B cell (primary cell): ENCODE measurements around the gene FAM170A. TPM values are rescaled to one million over a fixed set of nuclear protein-coding genes. Genes with fewer than 3 reads are reported as not detected.

Experiments
- ATAC-seq: fragments of 200-7000 bp; cut with Tn5 transposase; one replicate; pipeline ENCODE4 v1.10.0; 2021; ENCODE audit warnings: low read depth, mild to moderate bottlenecking, moderate number of reproducible peaks, moderate library complexity
- CTCF ChIA-PET: fragments of 350-600 bp; sonication (Branson Sonifier 250); formaldehyde crosslinking; loops from one replicate; lab custom pipeline; 2021; ENCODE audit warnings: antibody characterized with exemption, inconsistent platforms; lab: Charles Lee
- POLR2A ChIA-PET: fragments of 350-600 bp; sonication (Branson Sonifier 250); formaldehyde crosslinking; loops from one replicate; lab custom pipeline; 2021; ENCODE audit warnings: antibody characterized with exemption; lab: Charles Lee
- DNase-seq: peaks from one replicate; pipeline ENCODE4 v3.0.0; 2013
- H2AFZ ChIP-seq: 2 replicates; pipeline ENCODE4 v1.6.1; 2012; ENCODE audit warnings: mild to moderate bottlenecking, low read depth, low read length; ENCODE audit not compliant: insufficient read depth, poor library complexity, severe bottlenecking
- H3K27ac ChIP-seq, 2 donors: 1 replicate in 1 of 2; 2 replicates in 1 of 2; pipeline ENCODE4 v1.5.1; 2012 to 2013; ENCODE audit warnings: low read length in 2 of 2, mild to moderate bottlenecking in 2 of 2, moderate library complexity in 1 of 2
- H3K27me3 ChIP-seq, 4 experiments: fragments of 200-600 bp in 1 of 4; sonication (generic) in 1 of 4; replicated peaks in 1 of 4; 1 replicate in 2 of 4; 2 replicates in 2 of 4; pipeline versions ENCODE4 v1.6.1 to v1.7.0; 2013 to 2016; ENCODE audit warnings: low read length in 3 of 4, mild to moderate bottlenecking in 2 of 4, mixed read lengths in 1 of 4, moderate library complexity in 1 of 4; ENCODE audit not compliant: insufficient read depth in 4 of 4, control insufficient read depth in 3 of 4; ENCODE audit errors: control extremely low read depth in 1 of 4
- H3K36me3 ChIP-seq, 2 experiments: replicated peaks in 1 of 2; 1 replicate in 1 of 2; 2 replicates in 1 of 2; pipeline versions ENCODE4 v1.6.1 to v1.7.1; 2013; ENCODE audit warnings: low read length in 1 of 2; ENCODE audit not compliant: insufficient read depth in 2 of 2, control insufficient read depth in 1 of 2; ENCODE audit errors: control extremely low read depth in 1 of 2, extremely low read depth in 1 of 2
- H3K4me1 ChIP-seq, 2 donors: fragments of 200-600 bp in 1 of 2; sonication (generic) in 1 of 2; 1 replicate in 1 of 2; 2 replicates in 1 of 2; pipeline versions ENCODE4 v1.5.1 to v1.6.1; 2013 to 2017; ENCODE audit warnings: low read length in 2 of 2; ENCODE audit not compliant: control insufficient read depth in 2 of 2, insufficient read depth in 2 of 2
- H3K4me2 ChIP-seq: replicated peaks from 2 replicates; pipeline ENCODE3; 2012; ENCODE audit warnings: mild to moderate bottlenecking, low read depth, low read length; ENCODE audit not compliant: poor library complexity, severe bottlenecking
- H3K4me3 ChIP-seq, 5 experiments: fragments of 200-600 bp in 1 of 5; sonication (generic) in 1 of 5; 1 replicate in 3 of 5; 2 replicates in 2 of 5; pipeline versions ENCODE4 v1.5.1 to v1.7.0; 2011 to 2016; ENCODE audit warnings: low read length in 4 of 5, mild to moderate bottlenecking in 4 of 5, low read depth in 2 of 5, control low read depth in 1 of 5, moderate library complexity in 1 of 5; ENCODE audit not compliant: insufficient read depth in 1 of 5; ENCODE audit errors: control extremely low read depth in 1 of 5, extremely low read depth in 1 of 5
- H3K79me2 ChIP-seq: fragments of 200-600 bp; sonication (generic); one replicate; pipeline ENCODE4 v1.6.0; 2016; ENCODE audit warnings: low read length; ENCODE audit not compliant: control insufficient read depth, insufficient read depth
- H3K9ac ChIP-seq: fragments of 200-600 bp; sonication (generic); 2 replicates; pipeline ENCODE4 v1.6.1; 2017; ENCODE audit warnings: mild to moderate bottlenecking, low read length, moderate library complexity
- H3K9me3 ChIP-seq, 3 donors: one replicate each; pipeline versions ENCODE4 v1.6.1 to v1.7.1; 2013; ENCODE audit warnings: low read length in 2 of 3; ENCODE audit not compliant: control insufficient read depth in 2 of 3, insufficient read depth in 1 of 3; ENCODE audit errors: control extremely low read depth in 1 of 3
- H4K20me1 ChIP-seq: 2 replicates; pipeline ENCODE4 v1.6.0; 2012; ENCODE audit warnings: mild to moderate bottlenecking, low read length; ENCODE audit not compliant: insufficient read depth, control insufficient read depth, poor library complexity, severe bottlenecking
- H3K27ac Mint-ChIP-seq: one replicate; pipeline ENCODE4 v1.8.0; 2021; ENCODE audit warnings: mixed read lengths
- H3K27me3 Mint-ChIP-seq: one replicate; pipeline ENCODE4 v1.8.0; 2021; ENCODE audit warnings: mixed read lengths
- H3K4me1 Mint-ChIP-seq: one replicate; pipeline ENCODE4 v1.8.0; 2021; ENCODE audit warnings: mixed read lengths
- H3K4me3 Mint-ChIP-seq: one replicate; pipeline ENCODE4 v1.8.0; 2021; ENCODE audit warnings: mixed read lengths
- H3K9me3 Mint-ChIP-seq: one replicate; pipeline ENCODE4 v1.8.0; 2022; ENCODE audit warnings: mixed read lengths; ENCODE audit not compliant: insufficient read depth
- CTCF ChIP-seq: fragments of 200-600 bp; IDR thresholded peaks from one replicate; pipeline ENCODE4 v1.8.0; 2022; ENCODE audit warnings: antibody characterized with exemption, mild to moderate bottlenecking
- EZH2 ChIP-seq: IDR thresholded peaks from 2 replicates; pipeline ENCODE4 v1.6.1; 2012; ENCODE audit warnings: borderline replicate concordance, low read depth, mild to moderate bottlenecking, moderate library complexity, low read length; ENCODE audit not compliant: insufficient read depth, poor library complexity, severe bottlenecking
- WGBS: methylation state at CpG from one replicate; pipeline ENCODE4 v1.1.5; 2013; ENCODE audit warnings: missing lambda C conversion rate; ENCODE audit not compliant: insufficient coverage; 5-methylcytosine and 5-hydroxymethylcytosine counted together
- intact Hi-C: fragments of 100-400 bp; cut with micrococcal nuclease; formaldehyde crosslinking; loops from one replicate; pipeline ENCODE4 v1.10.0; 2022
- polyA plus RNA-seq: library from polyadenylated mRNA; depleted of rRNA; stranded (reverse); fragments of >200 nt; gene quantifications from 2 replicates; pipeline ENCODE4 v1.2.3, GENCODE V29; 2012
- total RNA-seq, 2 donors: library from RNA; stranded (reverse); fragments of 120-200 nt in 1 of 2; gene quantifications; 1 replicate in 1 of 2; 2 replicates in 1 of 2; pipeline versions ENCODE4 v1.2.3 to v1.2.4, GENCODE V29; 2013 to 2022

FAM170A gene
- total and polyA plus RNA-seq, 2 donors (not counting 1 experiment from before 2014, with no cell fraction given), result not detected

DNA sequence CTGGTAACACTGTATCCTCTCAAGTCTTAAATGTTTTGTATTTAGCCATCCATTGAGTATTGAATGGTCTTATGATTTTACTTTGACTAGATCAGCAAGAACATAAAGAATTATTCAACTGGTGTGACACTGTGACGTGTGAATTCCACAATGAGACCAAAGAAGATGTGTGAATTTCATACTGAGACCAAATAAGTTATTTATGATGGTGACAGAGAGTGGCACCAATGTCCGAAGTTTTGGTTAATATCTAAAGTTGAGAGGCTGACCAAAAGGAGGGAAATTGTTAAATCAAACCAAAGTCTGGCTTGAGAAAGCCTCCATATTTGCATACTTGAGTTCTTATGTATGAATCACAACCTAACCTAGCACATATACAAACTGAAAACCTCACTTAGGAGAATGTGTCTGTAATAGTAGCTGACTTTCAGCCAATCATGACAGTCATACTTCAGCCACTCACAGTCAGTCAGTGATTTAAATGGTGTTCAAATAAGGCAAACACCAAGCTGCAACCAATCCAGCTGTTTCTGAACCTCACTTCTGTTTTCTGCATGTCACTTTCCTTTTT lies 31.5 kb upstream of the FAM170A start:
- peaks cover 3% of the 10 kb centered on the region for H3K9me3 Mint-ChIP-seq
- Histone ChIP-seq H3K9me3 (peaks cover 0 to 2% (median 0%) of the 10 kb centered on the region in 3 donors), H2AFZ (no peak overlapping the region), H3K4me3 (no peak overlapping the region), H3K27ac (no peak overlapping the region), H3K36me3 (no peaks in the 10 kb centered on the region), H3K27me3 (no peaks in the 10 kb centered on the region), H3K79me2 (no peaks in the 10 kb centered on the region), H3K9ac (no peak overlapping the region), H3K4me1 (no peaks in the 10 kb centered on the region), H4K20me1 (no peaks in the 10 kb centered on the region), H3K4me2 (no peak overlapping the region)
- DNase-seq (no peak), ATAC-seq (no peak)
- TF ChIP-seq EZH2, result no peak
- TF ChIP-seq CTCF, result no peak
- 100% methylated on average over 1 of the region's 2 CpGs for WGBS
- H3K27me3 Mint-ChIP-seq, result peaks cover 9% of the 10 kb centered on the region
- no peak overlapping the region for H3K27ac Mint-ChIP-seq
- no peak overlapping the region for H3K4me3 Mint-ChIP-seq
- ChIA-PET POLR2A (no interaction called here), CTCF (no interaction called here)
- H3K4me1 Mint-ChIP-seq, result no peaks in the 10 kb centered on the region
- intact Hi-C loops, result no loop called here

DNA sequence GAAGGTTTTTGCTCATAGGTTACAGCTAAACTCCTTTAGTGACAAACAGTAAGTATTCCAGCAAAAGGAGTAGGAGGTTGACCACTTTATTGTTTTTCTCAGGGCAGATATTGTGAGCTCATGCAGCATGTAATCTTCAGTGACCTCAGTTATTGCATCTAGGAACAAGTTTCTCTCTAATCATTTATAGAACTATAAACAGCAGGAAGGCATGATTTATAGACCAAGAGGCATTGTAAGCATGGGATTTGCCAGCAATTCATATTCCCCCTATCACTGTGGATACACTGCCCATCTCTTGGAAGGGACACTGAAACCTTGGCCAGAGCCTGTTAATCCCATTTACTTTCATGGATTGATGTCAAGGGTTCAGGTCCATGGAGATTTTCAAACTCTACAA lies 15.4 kb upstream of the FAM170A start:
- no peaks in the 10 kb centered on the region for H3K79me2 ChIP-seq
- POLR2A ChIA-PET, result no interaction called here

More for the DNA sequence above, 15.4 kb upstream of the FAM170A start:
- intact Hi-C loops, result no loop called here
- no peak overlapping the region for H3K27ac Mint-ChIP-seq
- Histone ChIP-seq H3K27me3 (no peaks in the 10 kb centered on the region), H3K4me3 (no peak overlapping the region), H4K20me1 (no peaks in the 10 kb centered on the region), H3K9ac (no peak overlapping the region), H3K36me3 (no peaks in the 10 kb centered on the region), H3K4me2 (no peak overlapping the region), H2AFZ (no peak overlapping the region), H3K4me1 (no peaks in the 10 kb centered on the region), H3K27ac (no peak overlapping the region), H3K9me3 (no peaks in the 10 kb centered on the region)
- no peaks in the 10 kb centered on the region for H3K4me1 Mint-ChIP-seq
- CTCF ChIA-PET, result no interaction called here
- no peak for DNase-seq
- H3K4me3 Mint-ChIP-seq, result no peak overlapping the region
- H3K27me3 Mint-ChIP-seq, result peaks cover 11% of the 10 kb centered on the region
- H3K9me3 Mint-ChIP-seq, result peaks cover 3% of the 10 kb centered on the region
- TF ChIP-seq CTCF (no peak), EZH2 (no peak)
- no peak for ATAC-seq
